ENCODE results near the gene MXD1.
A peak's percentile ranks its signal among the peaks of the same experiment; 100 is the strongest.
"Not testable (repeated sequence)": the region's sequence is repeated elsewhere in the genome, so short reads cannot be mapped to it uniquely, and the experiment has no call there.

Gene MXD1

GRCh38 chr2:69914950-69915945 is at the start of gene MXD1:
MXD1 (plus strand) TSS chr2:69915109; CDS start chr2:69915331, 222 bp downstream.
- DNase-seq (ENCODE audit: low spot score): no peak

- no peak for DNase-seq (ENCODE audit: low spot score)
These were observed 26.5 kb upstream of the MXD1 start for GRCh38 chr2:69888451-69888850.

- DNase-seq (ENCODE audit: low spot score): no peak
These were observed 25.6 kb upstream of the MXD1 start for GRCh38 chr2:69889302-69889701.

GRCh38 chr2:69890881-69891280 is 24.0 kb upstream of the MXD1 start:
- no peak for DNase-seq (ENCODE audit: low spot score)

GRCh38 chr2:69892838-69893424 is 22.0 kb upstream of the MXD1 start:
- DNase-seq (ENCODE audit: low spot score): not testable (repeated sequence)

GRCh38 chr2:69893684-69894551 is 21.0 kb upstream of the MXD1 start, which contains the start of gene SNRNP27:
SNRNP27 (plus strand) TSS chr2:69893956; CDS start chr2:69893985, 29 bp downstream.
- DNase-seq (ENCODE audit: low spot score): peak; percentile 93

- DNase-seq (ENCODE audit: low spot score): not testable (repeated sequence)
These were observed 20.2 kb upstream of the MXD1 start for GRCh38 chr2:69894737-69895136.

- DNase-seq (ENCODE audit: low spot score): no peak
These were observed 12.5 kb upstream of the MXD1 start for GRCh38 chr2:69902213-69902922.

GRCh38 chr2:69907216-69907615 is 7.7 kb upstream of the MXD1 start:
- no peak for DNase-seq (ENCODE audit: low spot score)

- DNase-seq (ENCODE audit: low spot score): no peak
These were observed 2.8 kb upstream of the MXD1 start for GRCh38 chr2:69911985-69912563.

GRCh38 chr2:69914164-69914949 is 552 bp upstream of the MXD1 start:
- DNase-seq (ENCODE audit: low spot score): peak; percentile 100

- no peak for DNase-seq (ENCODE audit: low spot score)
These were observed 1.2 kb downstream of the MXD1 start for GRCh38 chr2:69916106-69916505.

- no peak for DNase-seq (ENCODE audit: low spot score)
These were observed 2.9 kb downstream of the MXD1 start for GRCh38 chr2:69917852-69918251.

GRCh38 chr2:69918401-69918800 is 3.5 kb downstream of the MXD1 start:
- no peak for DNase-seq (ENCODE audit: low spot score)

GRCh38 chr2:69923116-69923515 is 8.2 kb downstream of the MXD1 start:
- no peak for DNase-seq (ENCODE audit: low spot score)

- DNase-seq (ENCODE audit: low spot score): no peak
These were observed 12.1 kb downstream of the MXD1 start for GRCh38 chr2:69926849-69927515.

- no peak for DNase-seq (ENCODE audit: low spot score)
These were observed 17.1 kb downstream of the MXD1 start for GRCh38 chr2:69931832-69932595.

GRCh38 chr2:69932596-69932922 is 17.6 kb downstream of the MXD1 start:
- DNase-seq (ENCODE audit: low spot score): no peak

GRCh38 chr2:69933254-69933828 is 18.4 kb downstream of the MXD1 start:
- DNase-seq (ENCODE audit: low spot score): no peak

Measured in left forelimb (tissue), 1 donor.